Measurements from ENCODE around the gene KIAA0825. TPM values are rescaled to one million over a fixed set of nuclear protein-coding genes. Genes with fewer than 3 reads are reported as not detected.
A peak's percentile ranks its signal among the peaks of the same experiment; 100 is the strongest.

The KIAA0825 gene
- total RNA-seq, 1 experiment from 2014 or later, result 0.08 TPM

DNA sequence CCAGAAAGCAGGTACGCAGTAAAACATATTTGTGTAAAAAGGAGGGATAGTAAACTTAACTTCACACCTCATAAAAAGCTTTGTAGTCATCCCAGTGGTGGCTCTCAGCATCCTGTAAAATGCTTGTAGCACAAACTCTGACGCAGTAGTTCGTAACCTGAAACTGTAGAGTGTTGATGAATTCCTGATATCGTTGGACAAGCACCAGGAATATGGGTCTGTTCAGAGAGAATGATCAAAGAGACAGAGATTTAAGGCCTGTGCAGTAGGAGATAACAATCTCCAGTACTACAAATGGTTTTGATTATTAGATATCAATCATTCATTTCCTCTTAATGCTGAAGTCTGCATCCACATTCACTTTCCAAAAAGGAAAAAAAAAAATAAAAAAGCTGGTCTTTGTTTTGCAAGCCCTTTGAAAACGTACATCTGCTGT is 148.5 kb downstream of the KIAA0825 start:
- in situ Hi-C loops (cut with HindIII; ENCODE audit: low pct_unique_long_range_greater_than_20kb, low sequenced_read_pairs), result no loop called here
- no peak for DNase-seq (ENCODE audit: low read depth, low spot score)

GRCh38 chr5:94467954-94468930 is 150.2 kb downstream of the KIAA0825 start:
- in situ Hi-C loops (cut with HindIII; ENCODE audit: low pct_unique_long_range_greater_than_20kb, low sequenced_read_pairs), result no loop called here
- DNase-seq (ENCODE audit: low read depth, low spot score), result no peak

DNA sequence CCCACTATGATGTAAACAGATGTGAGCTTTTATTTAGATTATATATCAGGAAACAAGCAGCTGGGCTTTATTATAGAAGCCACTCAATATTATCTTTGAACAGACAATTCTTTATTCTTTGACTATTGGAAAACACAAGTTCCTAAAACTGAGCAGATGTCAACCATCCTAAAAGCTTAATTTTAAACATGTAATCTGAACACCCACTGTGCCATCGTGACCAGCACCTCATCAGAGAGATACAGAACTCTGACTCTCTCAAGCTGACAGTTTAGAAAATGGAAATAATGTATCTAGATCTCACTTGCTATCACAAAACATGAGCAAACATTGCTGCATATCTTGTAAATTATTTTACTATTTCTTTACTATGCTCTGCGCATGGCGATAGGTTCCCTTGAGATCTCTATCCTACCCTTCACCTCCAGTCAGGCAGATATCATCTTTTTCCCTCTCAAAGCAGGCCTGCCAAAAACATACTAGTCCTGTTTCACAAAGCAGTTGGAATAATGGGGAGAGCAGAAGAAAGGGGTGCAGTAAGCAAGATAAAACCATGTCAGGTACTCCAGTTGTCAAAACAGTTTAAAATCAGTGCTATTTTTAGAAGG is 151.0 kb downstream of the KIAA0825 start:
- in situ Hi-C loops (cut with HindIII; ENCODE audit: low pct_unique_long_range_greater_than_20kb, low sequenced_read_pairs), result no loop called here
- DNase-seq (ENCODE audit: low read depth, low spot score), result no peak

DNA sequence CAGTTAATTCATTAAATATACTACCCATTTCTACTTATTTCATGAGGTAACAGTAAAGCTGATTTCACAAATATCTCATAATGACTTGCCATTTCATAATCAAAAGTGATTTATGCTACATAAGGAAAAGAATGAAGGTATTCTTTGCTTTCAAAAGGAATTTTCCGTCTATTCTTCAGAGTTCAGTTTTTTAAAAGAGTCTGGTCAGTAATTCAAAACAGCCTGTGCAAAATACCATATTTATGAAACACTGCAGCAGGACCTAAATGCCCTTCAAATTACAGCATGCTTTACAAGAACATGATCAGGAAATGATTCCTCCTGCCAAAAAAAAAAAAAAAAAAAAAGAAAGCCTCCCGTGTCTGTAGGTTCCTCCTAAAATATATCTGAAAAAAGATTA is 154.7 kb downstream of the KIAA0825 start:
- DNase-seq (ENCODE audit: low read depth, low spot score), result no peak
- in situ Hi-C loops (cut with HindIII; ENCODE audit: low pct_unique_long_range_greater_than_20kb, low sequenced_read_pairs), result no loop called here

DNA sequence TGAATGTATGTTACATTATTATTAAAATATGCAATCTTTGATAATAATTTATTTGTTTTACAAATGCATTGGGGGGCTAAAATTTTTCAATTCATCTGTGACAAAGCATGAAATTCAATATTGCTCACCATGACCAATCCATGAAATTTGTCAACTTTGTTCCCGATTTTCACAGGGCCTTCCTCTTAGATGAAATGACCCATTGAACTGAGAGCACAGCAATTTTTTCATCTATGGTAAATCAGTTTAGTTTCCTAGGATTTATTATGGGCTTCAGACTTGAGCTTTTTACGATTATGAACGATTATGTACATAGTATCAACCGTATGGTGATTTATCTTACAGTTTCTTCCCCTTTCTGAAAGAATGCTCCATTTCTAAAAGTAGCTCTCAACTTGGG is 157.3 kb downstream of the KIAA0825 start:
- no peak for DNase-seq (ENCODE audit: low read depth, low spot score)
- in situ Hi-C loops (cut with HindIII; ENCODE audit: low pct_unique_long_range_greater_than_20kb, low sequenced_read_pairs), result no loop called here

DNA sequence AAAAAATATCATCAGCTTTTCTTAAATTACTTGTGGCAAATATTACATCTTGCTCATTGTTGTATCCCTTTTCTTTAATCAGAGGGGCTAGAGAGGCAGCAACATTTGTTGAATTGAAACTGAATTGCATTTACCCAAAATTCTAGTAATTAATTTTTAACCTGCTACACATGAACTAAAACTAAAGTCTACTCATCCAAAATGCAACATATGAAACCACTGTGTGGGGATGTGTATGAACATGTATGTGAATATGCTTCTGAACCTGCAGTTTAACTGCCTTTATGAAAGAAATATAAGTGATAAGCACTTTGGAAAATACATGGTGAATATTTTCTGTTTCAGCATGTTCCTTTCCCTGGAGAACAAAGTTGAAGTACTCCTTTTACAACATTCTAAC is 158.5 kb downstream of the KIAA0825 start:
- in situ Hi-C loops (cut with HindIII; ENCODE audit: low pct_unique_long_range_greater_than_20kb, low sequenced_read_pairs), result no loop called here
- no peak for DNase-seq (ENCODE audit: low read depth, low spot score)

GRCh38 chr5:94457788-94458187 is 160.6 kb downstream of the KIAA0825 start:
- DNase-seq (ENCODE audit: low read depth, low spot score), result no peak
- in situ Hi-C loops (cut with HindIII; ENCODE audit: low pct_unique_long_range_greater_than_20kb, low sequenced_read_pairs), result no loop called here

DNA sequence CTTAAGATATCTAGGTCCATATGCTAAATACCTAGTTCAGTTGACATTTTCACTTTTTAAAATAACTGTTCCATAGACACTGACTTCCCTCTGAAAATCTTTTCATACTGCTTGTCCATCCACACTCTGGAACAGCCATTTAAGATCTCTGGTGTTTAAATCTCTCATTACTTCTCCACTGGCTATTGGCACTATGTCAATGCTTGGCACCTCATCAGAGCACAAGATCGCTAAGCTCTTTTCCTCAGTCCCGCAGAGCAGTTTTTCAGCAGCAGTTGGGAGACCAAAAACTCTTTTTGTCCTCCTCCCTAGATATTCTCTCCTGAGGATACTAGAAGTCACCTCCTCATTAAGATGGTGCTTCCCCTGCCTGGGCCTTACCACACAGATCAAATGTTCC is 172.7 kb downstream of the KIAA0825 start:
- in situ Hi-C loops (cut with HindIII; ENCODE audit: low pct_unique_long_range_greater_than_20kb, low sequenced_read_pairs), result no loop called here
- no peak for DNase-seq (ENCODE audit: low read depth, low spot score)

DNA sequence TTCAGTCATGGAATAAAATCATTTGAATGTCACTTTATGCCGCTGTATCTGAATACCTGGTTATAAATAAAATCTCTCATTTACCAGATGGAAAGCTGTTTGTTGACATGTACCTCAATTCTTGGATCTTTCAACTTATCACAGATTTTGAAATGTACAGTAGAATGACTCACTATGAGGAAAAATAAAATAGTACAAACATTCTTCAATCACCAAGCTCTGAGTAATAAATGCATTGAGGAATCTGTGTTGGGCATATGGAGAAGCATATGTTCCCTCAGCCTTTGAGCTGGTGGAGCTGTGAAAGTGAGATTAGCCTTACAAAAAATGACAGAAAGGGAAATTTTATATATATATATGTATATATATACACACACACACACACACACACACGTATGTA is 175.4 kb downstream of the KIAA0825 start:
- in situ Hi-C loops (cut with HindIII; ENCODE audit: low pct_unique_long_range_greater_than_20kb, low sequenced_read_pairs), result no loop called here
- DNase-seq (ENCODE audit: low read depth, low spot score), result no peak

DNA sequence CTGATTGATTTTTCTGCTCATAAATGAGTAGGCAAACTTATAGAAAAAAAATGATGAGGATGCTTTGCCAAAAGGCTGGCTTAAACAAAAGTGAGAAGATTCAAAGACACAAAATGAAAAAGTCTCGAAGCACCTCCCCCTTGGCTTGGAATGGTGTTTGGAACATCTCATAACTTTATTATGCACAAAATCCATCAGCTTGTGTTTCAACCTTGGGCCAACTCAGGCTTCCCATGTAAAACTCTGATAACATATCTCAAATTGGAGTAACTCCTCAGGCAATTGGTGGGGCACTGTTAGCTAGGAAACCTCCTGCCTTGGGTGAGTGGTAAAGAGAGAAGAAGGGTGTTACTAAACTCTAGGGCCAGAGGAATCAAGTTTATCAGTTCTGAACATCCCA is 176.3 kb downstream of the KIAA0825 start:
- in situ Hi-C loops (cut with HindIII; ENCODE audit: low pct_unique_long_range_greater_than_20kb, low sequenced_read_pairs), result no loop called here

GRCh38 chr5:94440015-94440414 is 178.4 kb downstream of the KIAA0825 start:
- DNase-seq (ENCODE audit: low read depth, low spot score), result no peak
- in situ Hi-C loops (cut with HindIII; ENCODE audit: low pct_unique_long_range_greater_than_20kb, low sequenced_read_pairs), result no loop called here

More for the DNA sequence above, 176.3 kb downstream of the KIAA0825 start:
- no peak for DNase-seq (ENCODE audit: low read depth, low spot score)

DNA sequence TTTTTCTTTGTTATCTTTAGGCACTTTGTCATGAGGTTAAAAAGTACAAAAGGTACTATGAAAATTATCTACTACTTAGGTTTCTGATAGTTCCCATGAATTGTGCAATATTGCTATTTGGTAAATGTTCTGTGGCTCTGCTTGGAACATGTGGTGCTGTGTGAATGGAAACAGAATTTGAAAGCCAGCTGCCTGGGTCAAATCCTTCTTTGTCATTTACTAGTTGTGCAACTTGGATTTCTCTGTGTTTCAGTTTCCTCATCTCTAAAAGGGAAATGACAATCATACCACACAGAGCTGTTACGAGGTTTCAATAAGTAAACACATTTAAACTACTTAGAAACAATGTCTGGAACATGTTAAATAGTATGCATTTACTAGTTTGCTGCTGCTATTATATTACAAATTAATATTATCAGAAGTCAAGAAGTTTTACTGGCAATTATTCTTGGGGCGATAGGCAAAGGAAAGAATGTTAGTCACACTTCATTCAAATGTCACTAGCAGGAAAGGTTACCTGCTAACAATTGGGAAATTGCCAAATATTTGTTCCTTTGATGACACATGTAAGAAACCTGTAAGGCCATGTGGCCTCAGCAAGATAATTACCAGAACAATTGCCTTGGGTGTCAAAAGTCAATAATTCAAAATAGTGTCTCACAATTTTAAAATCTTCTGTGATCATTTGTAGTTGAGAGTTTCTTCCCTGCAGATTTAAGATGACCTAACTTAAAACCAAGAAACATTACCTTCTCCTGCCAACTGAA is 184.8 kb downstream of the KIAA0825 start:
- peak; percentile 9 for DNase-seq (ENCODE audit: low read depth, low spot score)
- in situ Hi-C loops (cut with HindIII; ENCODE audit: low pct_unique_long_range_greater_than_20kb, low sequenced_read_pairs), result no loop called here

- no peak for DNase-seq (ENCODE audit: low read depth, low spot score)
- in situ Hi-C loops (cut with HindIII; ENCODE audit: low pct_unique_long_range_greater_than_20kb, low sequenced_read_pairs), result no loop called here
These were observed 185.9 kb downstream of the KIAA0825 start for GRCh38 chr5:94432499-94432898.

GRCh38 chr5:94431696-94432095 is 186.7 kb downstream of the KIAA0825 start:
- DNase-seq (ENCODE audit: low read depth, low spot score), result no peak
- in situ Hi-C loops (cut with HindIII; ENCODE audit: low pct_unique_long_range_greater_than_20kb, low sequenced_read_pairs), result no loop called here

- DNase-seq (ENCODE audit: low read depth, low spot score), result no peak
- in situ Hi-C loops (cut with HindIII; ENCODE audit: low pct_unique_long_range_greater_than_20kb, low sequenced_read_pairs), result no loop called here
These were observed 188.8 kb downstream of the KIAA0825 start for GRCh38 chr5:94429566-94429965.

DNA sequence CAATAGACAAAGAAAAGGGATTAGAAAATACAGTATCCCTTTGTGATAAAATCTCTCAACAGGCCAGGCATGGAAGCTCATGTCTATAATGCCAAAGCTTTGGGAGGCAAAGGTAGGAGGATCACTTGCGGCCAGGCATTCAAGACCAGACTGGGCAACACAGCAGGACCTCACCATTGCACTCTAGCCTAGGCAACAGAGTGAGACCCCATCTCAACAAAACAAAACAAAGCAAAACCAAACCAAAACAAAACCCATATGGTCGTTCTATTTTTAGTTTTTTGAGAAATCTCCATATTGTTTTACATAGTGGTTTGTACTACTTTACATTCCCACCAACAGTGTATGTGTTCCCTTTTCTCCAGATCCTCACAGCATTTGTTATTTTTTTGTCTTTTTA is 193.0 kb downstream of the KIAA0825 start:
- in situ Hi-C loops (cut with HindIII; ENCODE audit: low pct_unique_long_range_greater_than_20kb, low sequenced_read_pairs), result no loop called here
- no peak for DNase-seq (ENCODE audit: low read depth, low spot score)

GRCh38 chr5:94423411-94423810 is 195.0 kb downstream of the KIAA0825 start:
- no peak for DNase-seq (ENCODE audit: low read depth, low spot score)
- in situ Hi-C loops (cut with HindIII; ENCODE audit: low pct_unique_long_range_greater_than_20kb, low sequenced_read_pairs), result no loop called here

- in situ Hi-C loops (cut with HindIII; ENCODE audit: low pct_unique_long_range_greater_than_20kb, low sequenced_read_pairs), result no loop called here
- no peak for DNase-seq (ENCODE audit: low read depth, low spot score)
These were observed 195.6 kb downstream of the KIAA0825 start for GRCh38 chr5:94422812-94423211.
